K562 (cell line): Measurements from ENCODE around the gene VARS1. TPM values are rescaled to one million over a fixed set of nuclear protein-coding genes. Genes with fewer than 3 reads are reported as not detected.

Experiments
- KDM5B ChIP-seq: fragments of 200-600 bp; sonication (generic); IDR thresholded peaks from 2 replicates; pipeline ENCODE4 v1.6.1; 2012; ENCODE audit warnings: low read depth, mild to moderate bottlenecking, moderate library complexity, low read length, control low read depth, inconsistent platforms; ENCODE audit not compliant: insufficient replicate concordance
- UBTF ChIP-seq, 2 experiments: IDR thresholded peaks; 2 replicates each; pipeline ENCODE4 v1.6.1; 2012; ENCODE audit warnings: improper control_type of control experiment in 2 of 2, low read depth in 2 of 2, low read length in 2 of 2, borderline replicate concordance in 1 of 2
- ZNF224 ChIP-seq: sonication (generic); formaldehyde crosslinking; IDR thresholded peaks from 2 replicates; pipeline ENCODE4 v1.8.0; 2022; ENCODE audit warnings: mild to moderate bottlenecking, missing genetic modification reagents
- ZNF318 ChIP-seq, 2 experiments: fragments of 450-650 bp; IDR thresholded peaks; 2 replicates each; pipeline ENCODE4 v1.6.1; 2016; ENCODE audit warnings: mild to moderate bottlenecking in 2 of 2, borderline replicate concordance in 1 of 2, low read depth in 1 of 2, moderate library complexity in 1 of 2
- ZNF354B ChIP-seq: fragments of 250-450 bp; sonication (Bioruptor Pico); IDR thresholded peaks from 2 replicates; pipeline ENCODE4 v1.4.0; 2020
- ZNF830 ChIP-seq: fragments of 250-450 bp; sonication (Bioruptor Pico); IDR thresholded peaks from 2 replicates; pipeline ENCODE4 v1.5.0; 2021; ENCODE audit warnings: mild to moderate bottlenecking
- polyA plus RNA-seq, 8 experiments: library from polyadenylated mRNA; depleted of rRNA in 4 of 8; stranded (reverse) in 5 of 8; unstranded in 3 of 8; fragments of >200 nt; fragmentation: Nextera tagmentation in 2 of 8; fragmentation: Illumina TruSeq in 1 of 8; extraction: Ambion mirVana in 2 of 8; extraction: Trizol in 1 of 8; gene quantifications; 2 replicates each; pipeline versions ENCODE4 v1.2.1 to v1.2.3, GENCODE V29; 2011 to 2014; ENCODE audit warnings: inconsistent platforms in 1 of 8, missing spikeins in 1 of 8
- total RNA-seq, 7 experiments: library from RNA; depleted of rRNA in 6 of 7; stranded (reverse); fragments of >200 nt in 6 of 7; fragmentation: Illumina TruSeq in 2 of 7; extraction: Trizol in 2 of 7; gene quantifications; 2 replicates each; pipeline versions ENCODE4 v1.2.1 to v1.2.3, GENCODE V29; 2011 to 2021; ENCODE audit warnings: low replicate concordance in 1 of 7
- TF ChIP-seq, protein P1 (sequence below): fragments of 250-450 bp; sonication (Bioruptor Pico); IDR thresholded peaks from 2 replicates; pipeline ENCODE4 v1.5.0; 2021; ENCODE audit warnings: mild to moderate bottlenecking, borderline replicate concordance
- TF ChIP-seq, protein P2 (sequence below): sonication (generic); formaldehyde crosslinking; IDR thresholded peaks from 2 replicates; pipeline ENCODE4 v1.8.0; 2023; ENCODE audit warnings: mild to moderate bottlenecking, missing genetic modification reagents

The VARS1 gene
- total and polyA plus RNA-seq, 9 of the 15 experiments (the other 6 are each of a cell fraction or from before 2014, with no cell fraction given), result 2.9 to 488 (median 130) TPM

DNA sequence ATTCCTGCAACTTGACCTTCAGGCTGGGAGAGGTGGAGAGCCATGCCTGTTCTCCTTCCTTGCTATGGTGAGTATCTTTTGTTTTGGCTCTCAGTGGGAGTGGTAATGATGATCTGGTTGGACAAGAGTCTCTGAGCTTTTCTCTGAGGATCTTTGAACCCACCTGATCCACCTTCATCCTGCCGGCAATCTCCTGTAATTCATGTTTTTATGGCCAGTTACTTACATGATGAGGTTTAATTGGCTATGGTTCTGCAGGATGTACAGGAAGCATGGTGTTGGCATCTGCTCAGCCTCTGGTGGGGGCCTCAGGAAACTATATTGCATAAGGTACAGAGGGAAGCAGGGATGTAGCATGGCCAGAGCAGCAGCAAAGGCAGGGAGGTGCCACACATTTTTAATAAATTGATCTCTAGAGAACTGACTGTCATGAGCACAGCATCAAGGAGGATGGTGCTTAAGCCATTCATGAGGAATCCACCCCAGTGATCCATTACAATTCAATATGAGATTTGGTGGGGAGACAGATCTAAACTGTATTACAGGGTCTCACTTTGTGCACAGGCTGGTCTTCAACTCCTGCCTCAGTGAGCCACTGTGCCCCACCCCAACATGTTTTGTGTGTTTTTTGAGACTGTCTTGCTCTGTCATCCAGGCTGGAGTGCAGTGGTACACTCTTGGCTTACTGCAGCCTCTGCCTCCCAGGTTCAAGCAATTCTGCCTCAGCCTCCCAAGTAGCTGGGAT, 42.0 kb upstream of the VARS1 start (continued):
- TF ChIP-seq UBTF (IDR thresholded peaks at IDR 0.05; ENCODE audit: borderline replicate concordance in 1 of 2, low read depth in 2 of 2, low read length in 2 of 2) (no peak), ZNF318 (IDR thresholded peaks at IDR 0.05; ENCODE audit: borderline replicate concordance in 1 of 2, low read depth in 1 of 2) (no peak), ZNF224 (CRISPR knock-in tag) (no peak), KDM5B (no peak), ZNF830 (no peak), ZNF354B (CRISPR knock-in tag) (no peak)
- TF ChIP-seq, protein P1, sequence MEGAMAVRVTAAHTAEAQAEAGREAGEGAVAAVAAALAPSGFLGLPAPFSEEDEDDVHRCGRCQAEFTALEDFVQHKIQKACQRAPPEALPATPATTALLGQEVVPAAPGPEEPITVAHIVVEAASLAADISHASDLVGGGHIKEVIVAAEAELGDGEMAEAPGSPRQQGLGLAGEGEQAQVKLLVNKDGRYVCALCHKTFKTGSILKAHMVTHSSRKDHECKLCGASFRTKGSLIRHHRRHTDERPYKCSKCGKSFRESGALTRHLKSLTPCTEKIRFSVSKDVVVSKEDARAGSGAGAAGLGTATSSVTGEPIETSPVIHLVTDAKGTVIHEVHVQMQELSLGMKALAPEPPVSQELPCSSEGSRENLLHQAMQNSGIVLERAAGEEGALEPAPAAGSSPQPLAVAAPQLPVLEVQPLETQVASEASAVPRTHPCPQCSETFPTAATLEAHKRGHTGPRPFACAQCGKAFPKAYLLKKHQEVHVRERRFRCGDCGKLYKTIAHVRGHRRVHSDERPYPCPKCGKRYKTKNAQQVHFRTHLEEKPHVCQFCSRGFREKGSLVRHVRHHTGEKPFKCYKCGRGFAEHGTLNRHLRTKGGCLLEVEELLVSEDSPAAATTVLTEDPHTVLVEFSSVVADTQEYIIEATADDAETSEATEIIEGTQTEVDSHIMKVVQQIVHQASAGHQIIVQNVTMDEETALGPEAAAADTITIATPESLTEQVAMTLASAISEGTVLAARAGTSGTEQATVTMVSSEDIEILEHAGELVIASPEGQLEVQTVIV (CRISPR knock-in tag), result no peak
- TF ChIP-seq, protein P2, sequence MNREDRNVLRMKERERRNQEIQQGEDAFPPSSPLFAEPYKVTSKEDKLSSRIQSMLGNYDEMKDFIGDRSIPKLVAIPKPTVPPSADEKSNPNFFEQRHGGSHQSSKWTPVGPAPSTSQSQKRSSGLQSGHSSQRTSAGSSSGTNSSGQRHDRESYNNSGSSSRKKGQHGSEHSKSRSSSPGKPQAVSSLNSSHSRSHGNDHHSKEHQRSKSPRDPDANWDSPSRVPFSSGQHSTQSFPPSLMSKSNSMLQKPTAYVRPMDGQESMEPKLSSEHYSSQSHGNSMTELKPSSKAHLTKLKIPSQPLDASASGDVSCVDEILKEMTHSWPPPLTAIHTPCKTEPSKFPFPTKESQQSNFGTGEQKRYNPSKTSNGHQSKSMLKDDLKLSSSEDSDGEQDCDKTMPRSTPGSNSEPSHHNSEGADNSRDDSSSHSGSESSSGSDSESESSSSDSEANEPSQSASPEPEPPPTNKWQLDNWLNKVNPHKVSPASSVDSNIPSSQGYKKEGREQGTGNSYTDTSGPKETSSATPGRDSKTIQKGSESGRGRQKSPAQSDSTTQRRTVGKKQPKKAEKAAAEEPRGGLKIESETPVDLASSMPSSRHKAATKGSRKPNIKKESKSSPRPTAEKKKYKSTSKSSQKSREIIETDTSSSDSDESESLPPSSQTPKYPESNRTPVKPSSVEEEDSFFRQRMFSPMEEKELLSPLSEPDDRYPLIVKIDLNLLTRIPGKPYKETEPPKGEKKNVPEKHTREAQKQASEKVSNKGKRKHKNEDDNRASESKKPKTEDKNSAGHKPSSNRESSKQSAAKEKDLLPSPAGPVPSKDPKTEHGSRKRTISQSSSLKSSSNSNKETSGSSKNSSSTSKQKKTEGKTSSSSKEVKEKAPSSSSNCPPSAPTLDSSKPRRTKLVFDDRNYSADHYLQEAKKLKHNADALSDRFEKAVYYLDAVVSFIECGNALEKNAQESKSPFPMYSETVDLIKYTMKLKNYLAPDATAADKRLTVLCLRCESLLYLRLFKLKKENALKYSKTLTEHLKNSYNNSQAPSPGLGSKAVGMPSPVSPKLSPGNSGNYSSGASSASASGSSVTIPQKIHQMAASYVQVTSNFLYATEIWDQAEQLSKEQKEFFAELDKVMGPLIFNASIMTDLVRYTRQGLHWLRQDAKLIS (CRISPR knock-in tag), result 0 out of 2 replicates have a peak, but pooled peaks have one; percentile 49
